ENCODE results near the gene PPP2R2D. TPM values are rescaled to one million over a fixed set of nuclear protein-coding genes. Genes with fewer than 3 reads are reported as not detected.

The PPP2R2D gene
- total RNA-seq, 2 experiments from 2014 or later: 37.4 to 38.5 TPM

- Histone ChIP-seq H4K20me1 (ENCODE audit: insufficient read depth, low read length) (peaks cover 6% of the 10 kb centered on the region; the same call in 1 of the 2 replicates), H3K9me3 (ENCODE audit: low read length) (no peaks in the 10 kb centered on the region), H3K4me1 (ENCODE audit: insufficient read depth, low read length, poor library complexity, severe bottlenecking) (peaks cover 28% of the 10 kb centered on the region), H3K4me2 (ENCODE audit: low read length) (peak overlapping the region; percentile 70), H3K79me2 (ENCODE audit: insufficient read depth, low read depth, low read length) (peaks cover 45% of the 10 kb centered on the region; the same call in 1 of the 2 replicates), H3K9me2 (ENCODE audit: insufficient read depth, low read length) (no peaks in the 10 kb centered on the region), H3K4me3 (ENCODE audit: low read depth, low read length, poor library complexity, severe bottlenecking) (peak overlapping the region; percentile 83), H3K27ac (ENCODE audit: low read depth, low read length, poor library complexity, severe bottlenecking) (no peak overlapping the region), H3K36me3 (ENCODE audit: insufficient read depth, low read length) (peaks cover 21% of the 10 kb centered on the region; the same call in 1 of the 2 replicates), H2AFZ (ENCODE audit: low read length) (peak overlapping the region; percentile 38; the same call in 1 of the 2 replicates)
- intact Hi-C loops (cut with micrococcal nuclease; ENCODE audit: unreplicated experiment): loop anchor here (1.0 to 10.0 kb wide), 2 partner anchors 81 to 164 kb away; no protein-coding TSS in a partner anchor
- ChIA-PET POLR2A (interaction anchor here (0.6 kb wide), 1 partner anchor 149 kb away, joined by 3 read pairs; no protein-coding TSS in a partner anchor), CTCF (ENCODE audit: unreplicated experiment) (no interaction called here)
- BruUV-seq (replicated peaks): TSS peak; percentile 66
- TF ChIP-seq EZH2phosphoT487 (IDR thresholded peaks at IDR 0.05; ENCODE audit: borderline replicate concordance, low read depth, low read length): no peak
- TF ChIP-seq, protein P1, sequence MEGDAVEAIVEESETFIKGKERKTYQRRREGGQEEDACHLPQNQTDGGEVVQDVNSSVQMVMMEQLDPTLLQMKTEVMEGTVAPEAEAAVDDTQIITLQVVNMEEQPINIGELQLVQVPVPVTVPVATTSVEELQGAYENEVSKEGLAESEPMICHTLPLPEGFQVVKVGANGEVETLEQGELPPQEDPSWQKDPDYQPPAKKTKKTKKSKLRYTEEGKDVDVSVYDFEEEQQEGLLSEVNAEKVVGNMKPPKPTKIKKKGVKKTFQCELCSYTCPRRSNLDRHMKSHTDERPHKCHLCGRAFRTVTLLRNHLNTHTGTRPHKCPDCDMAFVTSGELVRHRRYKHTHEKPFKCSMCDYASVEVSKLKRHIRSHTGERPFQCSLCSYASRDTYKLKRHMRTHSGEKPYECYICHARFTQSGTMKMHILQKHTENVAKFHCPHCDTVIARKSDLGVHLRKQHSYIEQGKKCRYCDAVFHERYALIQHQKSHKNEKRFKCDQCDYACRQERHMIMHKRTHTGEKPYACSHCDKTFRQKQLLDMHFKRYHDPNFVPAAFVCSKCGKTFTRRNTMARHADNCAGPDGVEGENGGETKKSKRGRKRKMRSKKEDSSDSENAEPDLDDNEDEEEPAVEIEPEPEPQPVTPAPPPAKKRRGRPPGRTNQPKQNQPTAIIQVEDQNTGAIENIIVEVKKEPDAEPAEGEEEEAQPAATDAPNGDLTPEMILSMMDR (conservative IDR thresholded peaks at IDR 0.05; ENCODE audit: low read length): no peak
- DNase-seq (ENCODE audit: low spot score): no peak
Measured at GRCh38 chr10:131980761-131981428, 80.1 kb downstream of the PPP2R2D start.

- no peaks in the 10 kb centered on the region for H3K9me2 ChIP-seq (ENCODE audit: insufficient read depth, low read length)
- H3K36me3 ChIP-seq (ENCODE audit: insufficient read depth, low read length): peaks cover 21% of the 10 kb centered on the region; the same call in 1 of the 2 replicates
- peaks cover 6% of the 10 kb centered on the region; the same call in 1 of the 2 replicates for H4K20me1 ChIP-seq (ENCODE audit: insufficient read depth, low read length)
- H3K4me3 ChIP-seq (ENCODE audit: low read depth, low read length, poor library complexity, severe bottlenecking): peak within 1 kb of the TSS; percentile 83
- peak; percentile 95 for DNase-seq (ENCODE audit: low spot score)
- peak within 1 kb of the TSS; percentile 70 for H3K4me2 ChIP-seq (ENCODE audit: low read length)
- TF ChIP-seq EZH2phosphoT487 (IDR thresholded peaks at IDR 0.05; ENCODE audit: borderline replicate concordance, low read depth, low read length): no peak
- TF ChIP-seq, protein P1 (conservative IDR thresholded peaks at IDR 0.05; ENCODE audit: low read length): no peak
- BruUV-seq (replicated peaks): no TSS peak
- ChIA-PET POLR2A (interaction anchor here (0.8 kb wide), 1 partner anchor 8 kb away, joined by 3 read pairs; no protein-coding TSS in a partner anchor), CTCF (ENCODE audit: unreplicated experiment) (no interaction called here)
- peaks cover 28% of the 10 kb centered on the region for H3K4me1 ChIP-seq (ENCODE audit: insufficient read depth, low read length, poor library complexity, severe bottlenecking)
- no peak within 1 kb of the TSS for H3K27ac ChIP-seq (ENCODE audit: low read depth, low read length, poor library complexity, severe bottlenecking)
- H3K79me2 ChIP-seq (ENCODE audit: insufficient read depth, low read depth, low read length): peaks cover 38% of the 10 kb centered on the region; the same call in 1 of the 2 replicates
- H2AFZ ChIP-seq (ENCODE audit: low read length): peak within 1 kb of the TSS; percentile 79; the same call in 1 of the 2 replicates
- no peaks in the 10 kb centered on the region for H3K9me3 ChIP-seq (ENCODE audit: low read length)
- intact Hi-C loops (cut with micrococcal nuclease; ENCODE audit: unreplicated experiment): loop anchor here (1.0 to 10.0 kb wide), 2 partner anchors 81 to 163 kb away; no protein-coding TSS in a partner anchor
Measured at GRCh38 chr10:131981429-131982184, 80.8 kb downstream of the PPP2R2D start, which contains the start of gene BNIP3. BNIP3 (minus strand) TSS chr10:131981923; CDS start chr10:131981806, 117 bp downstream.

Data from OCI-LY7 (cell line).